PC-3 (cell line): ENCODE data around the gene ATXN10. TPM values are rescaled to one million over a fixed set of nuclear protein-coding genes. Genes with fewer than 3 reads are reported as not detected.

Experiments used
- ATAC-seq: fragments of 200-7000 bp; cut with Tn5 transposase; 2 replicates; pipeline ENCODE4 v1.9.1; 2020; ENCODE audit warnings: mild to moderate bottlenecking, moderate library complexity
- BruUV-seq: library from RNA; stranded (reverse); fragments of 400-500 nt; replicated peaks from 2 replicates; lab custom pipeline; 2021; lab: Mats Ljungman, UMichigan
- CTCF ChIA-PET: fragments of 300-600 bp; sonication (Branson Sonifier 250); formaldehyde crosslinking; loops from one replicate; lab custom pipeline; 2022; ENCODE audit warnings: antibody characterized with exemption; lab: Charles Lee
- POLR2A ChIA-PET: fragments of 300-600 bp; sonication (Branson Sonifier 250); formaldehyde crosslinking; loops from one replicate; lab custom pipeline; 2022; ENCODE audit warnings: antibody characterized with exemption; ENCODE audit not compliant: unreplicated experiment; lab: Charles Lee
- DNase-seq: peaks from one replicate; pipeline ENCODE4 v3.0.0-alpha.2; 2015
- H2AFZ ChIP-seq: fragments of 300-600 bp; sonication (generic); 2 replicates; pipeline ENCODE4 v1.6.0; 2016; ENCODE audit warnings: antibody characterized with exemption, low read length
- H3F3A ChIP-seq: fragments of 300-600 bp; sonication (generic); one replicate; pipeline ENCODE4 v1.6.0; 2017; ENCODE audit warnings: antibody characterized with exemption, low read length, control low read depth, mild to moderate bottlenecking; ENCODE audit not compliant: unreplicated experiment
- H3K27ac ChIP-seq: fragments of 300-600 bp; sonication (generic); 2 replicates; pipeline ENCODE4 v1.5.1; 2016; ENCODE audit warnings: mild to moderate bottlenecking, low read length
- H3K27me3 ChIP-seq: fragments of 300-600 bp; sonication (generic); 2 replicates; pipeline ENCODE4 v1.6.1; 2016; ENCODE audit warnings: low read length, mixed read lengths
- H3K36me3 ChIP-seq: fragments of 300-600 bp; sonication (generic); 2 replicates; pipeline ENCODE4 v1.6.1; 2016; ENCODE audit warnings: low read depth, mixed run types, low read length, mixed read lengths
- H3K4me1 ChIP-seq: fragments of 300-600 bp; sonication (generic); 2 replicates; pipeline ENCODE4 v1.5.1; 2016; ENCODE audit warnings: low read length; ENCODE audit not compliant: insufficient read depth
- H3K4me2 ChIP-seq: fragments of 300-600 bp; sonication (generic); 2 replicates; pipeline ENCODE4 v1.6.0; 2016; ENCODE audit warnings: low read length
- H3K4me3 ChIP-seq: fragments of 300-600 bp; sonication (generic); 2 replicates; pipeline ENCODE4 v1.5.1; 2016; ENCODE audit warnings: mild to moderate bottlenecking, low read length, mixed read lengths
- H3K79me2 ChIP-seq: fragments of 300-600 bp; sonication (generic); 2 replicates; pipeline ENCODE4 v1.6.1; 2017; ENCODE audit warnings: low read length, mixed read lengths
- H3K9ac ChIP-seq: fragments of 300-600 bp; sonication (generic); 2 replicates; pipeline ENCODE4 v1.6.0; 2016; ENCODE audit warnings: mild to moderate bottlenecking, low read length
- H3K9me2 ChIP-seq: fragments of 300-600 bp; sonication (generic); replicated peaks from 2 replicates; pipeline ENCODE4 v1.6.1; 2016; ENCODE audit warnings: mixed run types, low read length, mixed read lengths
- H3K9me3 ChIP-seq: fragments of 300-600 bp; sonication (generic); 2 replicates; pipeline ENCODE4 v1.6.1; 2016; ENCODE audit warnings: low read length, mixed read lengths
- H4K20me1 ChIP-seq: fragments of 300-600 bp; sonication (generic); 2 replicates; pipeline ENCODE4 v1.6.1; 2016; ENCODE audit warnings: low read length, mixed read lengths
- EZH2 ChIP-seq: fragments of 300-600 bp; sonication (generic); IDR thresholded peaks from one replicate; pipeline ENCODE4 v1.6.1; 2017; ENCODE audit warnings: antibody characterized with exemption, mild to moderate bottlenecking, low read length; ENCODE audit not compliant: unreplicated experiment
- EZH2phosphoT487 ChIP-seq: fragments of 300-600 bp; sonication (generic); IDR thresholded peaks from 2 replicates; pipeline ENCODE4 v1.6.1; 2018; ENCODE audit warnings: mild to moderate bottlenecking, antibody characterized with exemption, low read length, borderline replicate concordance
- intact Hi-C: fragments of 100-400 bp; cut with micrococcal nuclease; formaldehyde crosslinking; loops from 2 replicates; pipeline ENCODE4 v1.9.0; 2023
- total RNA-seq: library from RNA; depleted of rRNA; stranded (reverse); fragments of >200 nt; gene quantifications from 2 replicates; pipeline ENCODE4 v1.2.3, GENCODE V29; 2014
- TF ChIP-seq, protein P1 (sequence below): fragments of 300-600 bp; sonication (generic); conservative IDR thresholded peaks from 2 replicates; pipeline ENCODE4 v1.5.1; 2017; ENCODE audit warnings: antibody characterized with exemption, low read depth, mild to moderate bottlenecking, low read length

Gene ATXN10
- total RNA-seq, 1 experiment from 2014 or later: 40.6 TPM

DNA sequence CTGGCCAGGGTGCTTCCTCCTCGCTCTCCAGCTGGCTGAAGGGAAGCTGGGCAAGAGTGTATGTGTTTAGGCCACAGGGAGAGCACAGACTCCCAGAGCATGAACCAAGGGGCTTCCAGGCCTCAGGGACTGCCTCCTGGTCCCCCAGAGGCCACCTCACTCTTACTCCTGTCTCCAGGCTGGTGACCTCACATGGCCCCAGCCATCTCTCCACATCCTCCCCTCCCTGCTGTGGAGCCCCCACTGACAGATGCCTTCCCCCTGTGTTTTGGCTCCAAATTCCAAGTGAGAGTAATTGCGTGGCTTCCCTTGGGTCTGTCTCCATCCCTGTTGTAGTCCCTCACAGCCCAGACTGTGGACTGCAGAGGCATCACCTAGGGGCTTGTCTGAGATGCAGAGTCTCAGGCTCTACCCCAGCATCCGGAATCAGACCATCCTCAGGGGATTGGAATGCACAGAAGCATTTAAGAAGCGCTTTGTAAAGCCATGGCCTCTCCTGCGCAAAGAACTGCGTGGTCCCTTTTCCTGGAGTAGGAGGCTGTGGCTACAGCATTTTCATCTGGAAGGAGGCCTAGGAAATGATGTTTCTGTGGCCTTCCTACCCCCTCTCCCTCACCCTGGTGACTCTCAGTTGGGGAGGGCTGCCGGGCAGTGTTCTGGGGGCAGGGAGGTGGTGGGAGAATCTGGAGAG lies 91.1 kb downstream of the ATXN10 start:
- ATAC-seq (no peak), DNase-seq (no peak)
- Histone ChIP-seq H3F3A (no peaks in the 10 kb centered on the region), H3K4me1 (peaks cover 3% of the 10 kb centered on the region; the same call in 1 of the 2 replicates), H3K27ac (no peak overlapping the region), H3K9ac (no peak overlapping the region), H3K36me3 (no peaks in the 10 kb centered on the region; the same call in 1 of the 2 replicates), H3K4me2 (no peak overlapping the region), H3K4me3 (no peak overlapping the region), H4K20me1 (no peaks in the 10 kb centered on the region), H3K27me3 (no peaks in the 10 kb centered on the region), H3K9me2 (no peaks in the 10 kb centered on the region), H3K79me2 (no peaks in the 10 kb centered on the region), H3K9me3 (no peaks in the 10 kb centered on the region), H2AFZ (no peak overlapping the region)
- CTCF ChIA-PET: no interaction called here
- no peak for TF ChIP-seq EZH2phosphoT487
- no peak for TF ChIP-seq EZH2
- POLR2A ChIA-PET: no interaction called here
- BruUV-seq: no TSS peak
- intact Hi-C loops: no loop called here

GRCh38 chr22:45763236-45763624 lies 91.6 kb downstream of the ATXN10 start:
- TF ChIP-seq EZH2 (no peak), EZH2phosphoT487 (no peak)
- TF ChIP-seq, protein P1, sequence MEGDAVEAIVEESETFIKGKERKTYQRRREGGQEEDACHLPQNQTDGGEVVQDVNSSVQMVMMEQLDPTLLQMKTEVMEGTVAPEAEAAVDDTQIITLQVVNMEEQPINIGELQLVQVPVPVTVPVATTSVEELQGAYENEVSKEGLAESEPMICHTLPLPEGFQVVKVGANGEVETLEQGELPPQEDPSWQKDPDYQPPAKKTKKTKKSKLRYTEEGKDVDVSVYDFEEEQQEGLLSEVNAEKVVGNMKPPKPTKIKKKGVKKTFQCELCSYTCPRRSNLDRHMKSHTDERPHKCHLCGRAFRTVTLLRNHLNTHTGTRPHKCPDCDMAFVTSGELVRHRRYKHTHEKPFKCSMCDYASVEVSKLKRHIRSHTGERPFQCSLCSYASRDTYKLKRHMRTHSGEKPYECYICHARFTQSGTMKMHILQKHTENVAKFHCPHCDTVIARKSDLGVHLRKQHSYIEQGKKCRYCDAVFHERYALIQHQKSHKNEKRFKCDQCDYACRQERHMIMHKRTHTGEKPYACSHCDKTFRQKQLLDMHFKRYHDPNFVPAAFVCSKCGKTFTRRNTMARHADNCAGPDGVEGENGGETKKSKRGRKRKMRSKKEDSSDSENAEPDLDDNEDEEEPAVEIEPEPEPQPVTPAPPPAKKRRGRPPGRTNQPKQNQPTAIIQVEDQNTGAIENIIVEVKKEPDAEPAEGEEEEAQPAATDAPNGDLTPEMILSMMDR: no peak
- Histone ChIP-seq H3K9me3 (no peaks in the 10 kb centered on the region), H3K9me2 (no peaks in the 10 kb centered on the region), H3K27ac (no peak overlapping the region), H3K4me2 (no peak overlapping the region), H3K4me1 (peaks cover 3% of the 10 kb centered on the region; the same call in 1 of the 2 replicates), H4K20me1 (no peaks in the 10 kb centered on the region), H2AFZ (no peak overlapping the region), H3F3A (no peaks in the 10 kb centered on the region), H3K4me3 (no peak overlapping the region), H3K9ac (no peak overlapping the region), H3K27me3 (no peaks in the 10 kb centered on the region), H3K36me3 (no peaks in the 10 kb centered on the region), H3K79me2 (no peaks in the 10 kb centered on the region)
- intact Hi-C loops: no loop called here
- DNase-seq (no peak), ATAC-seq (no peak)
- BruUV-seq: no TSS peak
- CTCF ChIA-PET: no interaction called here
- POLR2A ChIA-PET: no interaction called here

DNA sequence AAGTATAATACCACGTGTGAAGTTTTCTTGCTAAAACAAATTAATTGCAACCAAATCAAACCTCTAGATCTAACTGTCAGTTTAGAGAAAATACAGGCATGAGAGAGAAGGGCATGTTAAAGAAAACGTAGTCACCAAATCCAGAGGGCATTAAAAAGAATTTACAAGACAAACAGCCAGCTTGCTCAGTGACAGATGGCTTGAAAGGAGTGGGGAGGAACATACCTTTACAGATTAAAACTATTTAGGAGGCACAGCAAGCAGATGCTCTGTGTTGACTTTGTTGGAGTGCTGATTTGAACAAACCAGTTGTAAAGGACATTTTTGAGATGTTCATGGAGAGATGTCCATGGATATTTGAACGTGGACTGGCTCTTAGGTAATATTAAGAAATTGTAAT lies 96.9 kb downstream of the ATXN10 start:
- H3K9me2 ChIP-seq: no peaks in the 10 kb centered on the region
- no peaks in the 10 kb centered on the region for H3K4me1 ChIP-seq
- H3K36me3 ChIP-seq: no peaks in the 10 kb centered on the region
- no peak for DNase-seq
- H3K4me3 ChIP-seq: no peak overlapping the region
- POLR2A ChIA-PET: no interaction called here
- H3K4me2 ChIP-seq: no peak overlapping the region
- H3K27me3 ChIP-seq: no peaks in the 10 kb centered on the region
- H3K9me3 ChIP-seq: no peaks in the 10 kb centered on the region
- H3K79me2 ChIP-seq: 0 out of 2 replicates have a peak, but pooled peaks cover 9% of the 10 kb centered on the region
- no peaks in the 10 kb centered on the region for H3F3A ChIP-seq
- H2AFZ ChIP-seq: no peak overlapping the region
- no peaks in the 10 kb centered on the region for H4K20me1 ChIP-seq
- no peak for ATAC-seq
- CTCF ChIA-PET: no interaction called here
- intact Hi-C loops: no loop called here
- TF ChIP-seq EZH2 (no peak), EZH2phosphoT487 (no peak)
- TF ChIP-seq, protein P1: no peak
- H3K9ac ChIP-seq: no peak overlapping the region
- BruUV-seq: no TSS peak
- H3K27ac ChIP-seq: no peak overlapping the region
